GM21528 (cell line): Measurements from ENCODE around the gene ADCY7.

Source experiments
- ATAC-seq: cut with Tn5 transposase; IDR thresholded peaks from one replicate; pipeline ENCODE4 v1.9.1; 2021; ENCODE audit warnings: mild to moderate bottlenecking, moderate library complexity; ENCODE audit not compliant: unreplicated experiment, low FRiP score

The ADCY7 gene

GRCh38 chr16:50365791-50366575 is 99.6 kb downstream of the ADCY7 start:
- ATAC-seq: no peak
